ENCODE results near the gene MCM9. TPM values are rescaled to one million over a fixed set of nuclear protein-coding genes. Genes with fewer than 3 reads are reported as not detected.

Gene MCM9
- total RNA-seq, 4 donors from 2014 or later = 26.7 to 47.2 (median 35.8) TPM

- H3K4me1 ChIP-seq = no peaks in the 10 kb centered on the region
- intact Hi-C loops (cut with DNase I) = no loop called here
- TF ChIP-seq CTCF (IDR thresholded peaks at IDR 0.05) (no peak), POLR2A (IDR thresholded peaks at IDR 0.05) (no peak)
- DNase-seq = no peak
- H3K4me3 ChIP-seq (replicated peaks in 1 of 3) = no peak overlapping the region
- H3K27ac ChIP-seq = no peak overlapping the region
- H3K9me3 ChIP-seq = no peaks in the 10 kb centered on the region
- no peaks in the 10 kb centered on the region for H3K36me3 ChIP-seq
- no peaks in the 10 kb centered on the region for H3K27me3 ChIP-seq
- WGBS, 2 donors = 50 to 54% methylated on average over 3 of the region's 3 CpGs
Observed at GRCh38 chr6:118764766-118765165, 170.2 kb downstream of the MCM9 start.

Other genes with a start within 250 kb of the MCM9 start
- 10 to 100 TPM; 22.2 to 25.9 (median 23.7) TPM for gene ASF1A, start 41.0 kb downstream of the MCM9 start, total RNA-seq
- gene FAM184A, start 143.5 kb upstream of the MCM9 start, total RNA-seq = 10 to 100 TPM; 19.3 to 37.1 (median 21.3) TPM